ENCODE data around the gene ZKSCAN8.

The ZKSCAN8 gene

GRCh38 chr6:28172006-28172405 is 30.3 kb downstream of the ZKSCAN8 start:
- no peak for DNase-seq
- H3K36me3 Mint-ChIP-seq (ENCODE audit: low read depth): peaks cover 31% of the 10 kb centered on the region
- TF ChIP-seq CTCF (IDR thresholded peaks at IDR 0.05): no peak
- H3K4me3 Mint-ChIP-seq: no peak overlapping the region
- no peak overlapping the region for H3K27ac Mint-ChIP-seq
- H3K4me1 Mint-ChIP-seq: no peaks in the 10 kb centered on the region
- peaks cover 11% of the 10 kb centered on the region for H3K9me3 Mint-ChIP-seq
- peaks cover 32% of the 10 kb centered on the region for H3K27me3 Mint-ChIP-seq (ENCODE audit: low read depth, poor library complexity)

GRCh38 chr6:28176373-28176772 is 34.7 kb downstream of the ZKSCAN8 start:
- Mint-ChIP-seq H3K36me3 (ENCODE audit: low read depth) (peaks cover 11% of the 10 kb centered on the region), H3K4me3 (no peak overlapping the region), H3K27ac (no peak overlapping the region), H3K9me3 (peaks cover 28% of the 10 kb centered on the region), H3K27me3 (ENCODE audit: low read depth, poor library complexity) (peaks cover 43% of the 10 kb centered on the region), H3K4me1 (no peaks in the 10 kb centered on the region)
- no peak for TF ChIP-seq CTCF (IDR thresholded peaks at IDR 0.05)
- DNase-seq: no peak

- peaks cover 25% of the 10 kb centered on the region for H3K27me3 Mint-ChIP-seq (ENCODE audit: low read depth, poor library complexity)
- peaks cover 64% of the 10 kb centered on the region for H3K9me3 Mint-ChIP-seq
- no peaks in the 10 kb centered on the region for H3K4me1 Mint-ChIP-seq
- H3K36me3 Mint-ChIP-seq (ENCODE audit: low read depth): no peaks in the 10 kb centered on the region
- no peak for DNase-seq
- H3K27ac Mint-ChIP-seq: no peak overlapping the region
- no peak overlapping the region for H3K4me3 Mint-ChIP-seq
- no peak for TF ChIP-seq CTCF (IDR thresholded peaks at IDR 0.05)
Observed at GRCh38 chr6:28182255-28182654, 40.6 kb downstream of the ZKSCAN8 start.

GRCh38 chr6:28188111-28188979 is 46.7 kb downstream of the ZKSCAN8 start:
- no peak overlapping the region for H3K27ac Mint-ChIP-seq
- TF ChIP-seq CTCF (IDR thresholded peaks at IDR 0.05): no peak
- H3K4me3 Mint-ChIP-seq: no peak overlapping the region
- DNase-seq: no peak
- peaks cover 92% of the 10 kb centered on the region for H3K9me3 Mint-ChIP-seq
- peaks cover 15% of the 10 kb centered on the region for H3K27me3 Mint-ChIP-seq (ENCODE audit: low read depth, poor library complexity)
- H3K36me3 Mint-ChIP-seq (ENCODE audit: low read depth): no peaks in the 10 kb centered on the region
- no peaks in the 10 kb centered on the region for H3K4me1 Mint-ChIP-seq

GRCh38 chr6:28200020-28200419 is 58.3 kb downstream of the ZKSCAN8 start:
- no peak for DNase-seq
- Mint-ChIP-seq H3K27me3 (ENCODE audit: low read depth, poor library complexity) (peaks cover 71% of the 10 kb centered on the region), H3K36me3 (ENCODE audit: low read depth) (peaks cover 8% of the 10 kb centered on the region), H3K4me1 (no peaks in the 10 kb centered on the region), H3K27ac (no peak overlapping the region), H3K4me3 (no peak overlapping the region), H3K9me3 (peaks cover 59% of the 10 kb centered on the region)
- TF ChIP-seq CTCF (IDR thresholded peaks at IDR 0.05): no peak

- H3K27me3 Mint-ChIP-seq (ENCODE audit: low read depth, poor library complexity): peaks cover 85% of the 10 kb centered on the region
- TF ChIP-seq CTCF (IDR thresholded peaks at IDR 0.05): no peak
- H3K36me3 Mint-ChIP-seq (ENCODE audit: low read depth): no peaks in the 10 kb centered on the region
- H3K4me1 Mint-ChIP-seq: peaks cover 12% of the 10 kb centered on the region
- no peak overlapping the region for H3K4me3 Mint-ChIP-seq
- no peak for DNase-seq
- no peak overlapping the region for H3K27ac Mint-ChIP-seq
- peaks cover 55% of the 10 kb centered on the region for H3K9me3 Mint-ChIP-seq
Observed at GRCh38 chr6:28203201-28203600, 61.5 kb downstream of the ZKSCAN8 start.

All from nephron progenitor cell (in vitro differentiated cells).